SK-N-SH (cell line): ENCODE results near the gene ATG2A.

Experiments
- EZH2phosphoT487 ChIP-seq: fragments of 200-600 bp; sonication (generic); IDR thresholded peaks from 2 replicates; pipeline ENCODE4 v1.6.1; 2017; ENCODE audit warnings: low read depth, mixed run types, mild to moderate bottlenecking, antibody characterized with exemption, moderate library complexity, borderline replicate concordance
- GABPA ChIP-seq: IDR thresholded peaks from 2 replicates; pipeline ENCODE4 v1.4.0; 2012; ENCODE audit warnings: low read depth, mild to moderate bottlenecking
- GATA2 ChIP-seq: sonication (generic); formaldehyde crosslinking; IDR thresholded peaks from 2 replicates; pipeline ENCODE4 v1.5.0; 2020; ENCODE audit warnings: mild to moderate bottlenecking, missing genetic modification reagents
- MXI1 ChIP-seq: IDR thresholded peaks from 2 replicates; pipeline ENCODE4 v1.6.1; 2012; ENCODE audit warnings: mild to moderate bottlenecking, low read depth, low read length, improper control_type of control experiment
- NFIC ChIP-seq: IDR thresholded peaks from 2 replicates; pipeline ENCODE4 v1.4.0; 2012; ENCODE audit warnings: borderline replicate concordance
- POLR2AphosphoS5 ChIP-seq: IDR thresholded peaks from 2 replicates; pipeline ENCODE4 v1.6.1; 2012; ENCODE audit warnings: low read depth, low read length
- SIN3A ChIP-seq: IDR thresholded peaks from 2 replicates; pipeline ENCODE4 v1.6.1; 2012; ENCODE audit warnings: low read depth, mild to moderate bottlenecking, low read length, moderate library complexity, borderline replicate concordance
- SMC3 ChIP-seq: IDR thresholded peaks from 2 replicates; pipeline ENCODE4 v1.6.1; 2012; ENCODE audit warnings: low read depth, low read length, improper control_type of control experiment
- TEAD4 ChIP-seq: IDR thresholded peaks from 2 replicates; pipeline ENCODE4 v1.4.0; 2012; ENCODE audit warnings: mild to moderate bottlenecking, borderline replicate concordance; ENCODE audit not compliant: insufficient read depth
- TF ChIP-seq, protein P1 (sequence below): fragments of 200-600 bp; sonication (generic); IDR thresholded peaks from 2 replicates; pipeline ENCODE4 v1.6.1; 2017; ENCODE audit warnings: antibody characterized with exemption, mild to moderate bottlenecking, moderate library complexity
- TF ChIP-seq, protein P2 (sequence below): IDR thresholded peaks from 2 replicates; pipeline ENCODE4 v1.4.0; 2012; ENCODE audit warnings: low read depth

DNA sequence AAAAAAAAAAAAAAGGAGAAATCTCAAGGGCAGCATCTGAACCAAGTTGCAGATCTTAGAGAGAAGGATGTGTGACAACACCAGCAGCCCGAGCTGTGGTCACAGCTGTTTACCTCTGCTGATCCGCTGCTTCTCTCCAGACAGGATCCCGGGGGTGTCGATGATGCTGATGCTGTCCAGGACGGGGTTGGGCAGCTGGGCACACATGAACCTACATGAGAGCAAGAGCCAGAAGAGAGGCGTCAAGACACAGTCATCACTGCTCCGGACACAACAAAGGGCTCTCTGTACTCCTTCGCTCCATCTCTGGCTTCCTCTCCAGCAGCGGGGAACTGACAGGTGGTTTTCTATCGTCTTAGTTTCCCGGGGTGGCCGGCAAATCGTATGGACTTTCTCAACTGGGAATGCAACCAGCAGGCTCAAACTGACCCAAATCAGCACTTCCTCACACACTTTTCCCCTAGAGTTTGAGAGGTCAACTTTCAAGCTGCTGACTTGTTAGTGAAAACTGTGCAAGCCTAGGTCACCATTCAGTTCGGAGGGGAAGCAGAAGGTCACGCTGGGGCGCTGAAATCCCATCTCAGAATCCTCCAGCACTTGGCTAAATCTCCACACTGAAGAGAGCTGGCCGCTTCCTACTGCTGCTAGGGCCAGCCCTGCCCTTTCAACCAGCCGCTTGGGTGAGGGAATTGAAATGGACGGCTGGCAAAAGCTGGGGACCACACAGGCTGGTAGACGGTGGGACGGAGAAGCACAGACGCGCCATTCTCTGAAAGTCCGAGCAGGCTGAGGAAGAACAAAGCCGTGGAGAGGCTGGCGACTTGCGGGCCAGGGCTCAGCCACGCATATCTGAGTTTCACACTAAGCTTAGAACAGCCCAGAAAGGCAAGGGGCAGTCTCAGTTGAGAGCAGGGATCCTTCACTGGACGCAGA is 42.4 kb downstream of the ATG2A start:
- no peak for TF ChIP-seq MXI1
- TF ChIP-seq, protein P1, sequence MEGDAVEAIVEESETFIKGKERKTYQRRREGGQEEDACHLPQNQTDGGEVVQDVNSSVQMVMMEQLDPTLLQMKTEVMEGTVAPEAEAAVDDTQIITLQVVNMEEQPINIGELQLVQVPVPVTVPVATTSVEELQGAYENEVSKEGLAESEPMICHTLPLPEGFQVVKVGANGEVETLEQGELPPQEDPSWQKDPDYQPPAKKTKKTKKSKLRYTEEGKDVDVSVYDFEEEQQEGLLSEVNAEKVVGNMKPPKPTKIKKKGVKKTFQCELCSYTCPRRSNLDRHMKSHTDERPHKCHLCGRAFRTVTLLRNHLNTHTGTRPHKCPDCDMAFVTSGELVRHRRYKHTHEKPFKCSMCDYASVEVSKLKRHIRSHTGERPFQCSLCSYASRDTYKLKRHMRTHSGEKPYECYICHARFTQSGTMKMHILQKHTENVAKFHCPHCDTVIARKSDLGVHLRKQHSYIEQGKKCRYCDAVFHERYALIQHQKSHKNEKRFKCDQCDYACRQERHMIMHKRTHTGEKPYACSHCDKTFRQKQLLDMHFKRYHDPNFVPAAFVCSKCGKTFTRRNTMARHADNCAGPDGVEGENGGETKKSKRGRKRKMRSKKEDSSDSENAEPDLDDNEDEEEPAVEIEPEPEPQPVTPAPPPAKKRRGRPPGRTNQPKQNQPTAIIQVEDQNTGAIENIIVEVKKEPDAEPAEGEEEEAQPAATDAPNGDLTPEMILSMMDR = no peak
- TF ChIP-seq, protein P2, sequence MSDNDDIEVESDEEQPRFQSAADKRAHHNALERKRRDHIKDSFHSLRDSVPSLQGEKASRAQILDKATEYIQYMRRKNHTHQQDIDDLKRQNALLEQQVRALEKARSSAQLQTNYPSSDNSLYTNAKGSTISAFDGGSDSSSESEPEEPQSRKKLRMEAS = no peak
- no peak for TF ChIP-seq SIN3A
- no peak for TF ChIP-seq POLR2AphosphoS5
- no peak for TF ChIP-seq SMC3
- no peak for TF ChIP-seq GATA2
- TF ChIP-seq EZH2phosphoT487 = no peak
- no peak for TF ChIP-seq TEAD4
- TF ChIP-seq GABPA = no peak
- no peak for TF ChIP-seq NFIC
